GM23338 (cell line): ENCODE results near the gene SLC13A5.

ENCODE experiments used
- CREB1 ChIP-seq: fragments of 250-450 bp; sonication (Bioruptor Pico); IDR thresholded peaks from 2 replicates; pipeline ENCODE4 v1.5.0; 2020; ENCODE audit warnings: low read depth, mild to moderate bottlenecking, moderate library complexity
- EZH2 ChIP-seq: fragments of 200-600 bp; sonication (generic); IDR thresholded peaks from one replicate; pipeline ENCODE4 v1.8.0; 2017; ENCODE audit warnings: antibody characterized with exemption, mild to moderate bottlenecking, low read depth; ENCODE audit not compliant: unreplicated experiment
- EZH2phosphoT487 ChIP-seq: fragments of 200-600 bp; sonication (generic); IDR thresholded peaks from one replicate; pipeline ENCODE4 v1.8.1; 2018; ENCODE audit warnings: antibody characterized with exemption; ENCODE audit not compliant: unreplicated experiment
- POLR2AphosphoS5 ChIP-seq: IDR thresholded peaks from 2 replicates; pipeline ENCODE4 v1.6.1; 2016; ENCODE audit warnings: antibody characterized with exemption, low read depth
- ZNF114 ChIP-seq: fragments of 250-450 bp; sonication (Bioruptor Pico); IDR thresholded peaks from 2 replicates; pipeline ENCODE4 v1.5.0; 2020; ENCODE audit warnings: mild to moderate bottlenecking, moderate library complexity
- TF ChIP-seq, protein P1 (sequence below): IDR thresholded peaks from one replicate; pipeline ENCODE4 v1.6.1; 2018; ENCODE audit warnings: antibody characterized with exemption; ENCODE audit not compliant: unreplicated experiment
- TF ChIP-seq, protein P2 (sequence below), 2 experiments: fragments of 200-600 bp in 1 of 2; sonication (generic) in 1 of 2; conservative IDR thresholded peaks; 2 replicates each; pipeline versions ENCODE4 v1.5.1 to v1.6.1; 2016 to 2017; ENCODE audit warnings: antibody characterized with exemption in 2 of 2, low read depth in 2 of 2, mild to moderate bottlenecking in 2 of 2, moderate library complexity in 1 of 2

DNA sequence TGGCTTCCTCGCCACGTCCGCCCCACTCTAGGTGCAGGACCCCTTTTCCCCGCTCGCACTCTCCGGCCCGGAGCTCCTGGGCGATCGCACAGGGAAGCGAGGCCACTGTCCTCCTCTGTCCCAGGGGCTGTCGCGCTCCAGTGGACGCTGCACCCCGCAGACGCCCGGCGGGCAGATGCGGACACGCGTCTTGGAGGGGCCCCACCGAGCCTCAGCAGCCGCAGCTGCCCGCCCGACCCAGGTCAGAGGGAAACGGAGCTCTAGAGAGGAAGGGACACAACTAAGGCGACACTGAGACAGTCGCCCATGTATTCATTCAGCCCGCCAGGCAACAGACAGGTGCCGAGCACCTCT is 726 bp upstream of the SLC13A5 start:
- TF ChIP-seq, protein P1, sequence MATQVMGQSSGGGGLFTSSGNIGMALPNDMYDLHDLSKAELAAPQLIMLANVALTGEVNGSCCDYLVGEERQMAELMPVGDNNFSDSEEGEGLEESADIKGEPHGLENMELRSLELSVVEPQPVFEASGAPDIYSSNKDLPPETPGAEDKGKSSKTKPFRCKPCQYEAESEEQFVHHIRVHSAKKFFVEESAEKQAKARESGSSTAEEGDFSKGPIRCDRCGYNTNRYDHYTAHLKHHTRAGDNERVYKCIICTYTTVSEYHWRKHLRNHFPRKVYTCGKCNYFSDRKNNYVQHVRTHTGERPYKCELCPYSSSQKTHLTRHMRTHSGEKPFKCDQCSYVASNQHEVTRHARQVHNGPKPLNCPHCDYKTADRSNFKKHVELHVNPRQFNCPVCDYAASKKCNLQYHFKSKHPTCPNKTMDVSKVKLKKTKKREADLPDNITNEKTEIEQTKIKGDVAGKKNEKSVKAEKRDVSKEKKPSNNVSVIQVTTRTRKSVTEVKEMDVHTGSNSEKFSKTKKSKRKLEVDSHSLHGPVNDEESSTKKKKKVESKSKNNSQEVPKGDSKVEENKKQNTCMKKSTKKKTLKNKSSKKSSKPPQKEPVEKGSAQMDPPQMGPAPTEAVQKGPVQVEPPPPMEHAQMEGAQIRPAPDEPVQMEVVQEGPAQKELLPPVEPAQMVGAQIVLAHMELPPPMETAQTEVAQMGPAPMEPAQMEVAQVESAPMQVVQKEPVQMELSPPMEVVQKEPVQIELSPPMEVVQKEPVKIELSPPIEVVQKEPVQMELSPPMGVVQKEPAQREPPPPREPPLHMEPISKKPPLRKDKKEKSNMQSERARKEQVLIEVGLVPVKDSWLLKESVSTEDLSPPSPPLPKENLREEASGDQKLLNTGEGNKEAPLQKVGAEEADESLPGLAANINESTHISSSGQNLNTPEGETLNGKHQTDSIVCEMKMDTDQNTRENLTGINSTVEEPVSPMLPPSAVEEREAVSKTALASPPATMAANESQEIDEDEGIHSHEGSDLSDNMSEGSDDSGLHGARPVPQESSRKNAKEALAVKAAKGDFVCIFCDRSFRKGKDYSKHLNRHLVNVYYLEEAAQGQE: no peak
- TF ChIP-seq, protein P2, sequence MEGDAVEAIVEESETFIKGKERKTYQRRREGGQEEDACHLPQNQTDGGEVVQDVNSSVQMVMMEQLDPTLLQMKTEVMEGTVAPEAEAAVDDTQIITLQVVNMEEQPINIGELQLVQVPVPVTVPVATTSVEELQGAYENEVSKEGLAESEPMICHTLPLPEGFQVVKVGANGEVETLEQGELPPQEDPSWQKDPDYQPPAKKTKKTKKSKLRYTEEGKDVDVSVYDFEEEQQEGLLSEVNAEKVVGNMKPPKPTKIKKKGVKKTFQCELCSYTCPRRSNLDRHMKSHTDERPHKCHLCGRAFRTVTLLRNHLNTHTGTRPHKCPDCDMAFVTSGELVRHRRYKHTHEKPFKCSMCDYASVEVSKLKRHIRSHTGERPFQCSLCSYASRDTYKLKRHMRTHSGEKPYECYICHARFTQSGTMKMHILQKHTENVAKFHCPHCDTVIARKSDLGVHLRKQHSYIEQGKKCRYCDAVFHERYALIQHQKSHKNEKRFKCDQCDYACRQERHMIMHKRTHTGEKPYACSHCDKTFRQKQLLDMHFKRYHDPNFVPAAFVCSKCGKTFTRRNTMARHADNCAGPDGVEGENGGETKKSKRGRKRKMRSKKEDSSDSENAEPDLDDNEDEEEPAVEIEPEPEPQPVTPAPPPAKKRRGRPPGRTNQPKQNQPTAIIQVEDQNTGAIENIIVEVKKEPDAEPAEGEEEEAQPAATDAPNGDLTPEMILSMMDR (conservative IDR thresholded peaks at IDR 0.05; ENCODE audit: low read depth in 2 of 2): no peak
- TF ChIP-seq ZNF114 (CRISPR knock-in tag) (no peak), EZH2 (no peak), POLR2AphosphoS5 (no peak), EZH2phosphoT487 (no peak), CREB1 (CRISPR knock-in tag) (no peak)
